Fibroblast of mammary gland (primary cell): ENCODE data around the gene ANKRD11.
A peak's percentile ranks its signal among the peaks of the same experiment; 100 is the strongest.

ENCODE experiments used
- DNase-seq: peaks from one replicate; pipeline ENCODE4 v3.0.0-alpha.2; 2010; ENCODE audit warnings: low read depth
- H3K4me3 ChIP-seq: 2 replicates; pipeline ENCODE4 v1.5.1; 2011; ENCODE audit warnings: low read depth, mild to moderate bottlenecking, low read length, moderate library complexity; ENCODE audit not compliant: control insufficient read depth
- TF ChIP-seq, protein P1 (sequence below): conservative IDR thresholded peaks from 2 replicates; pipeline ENCODE4 v1.5.1; 2011; ENCODE audit warnings: low read depth, low read length, inconsistent platforms; ENCODE audit not compliant: control insufficient read depth, insufficient read depth

The ANKRD11 gene

GRCh38 chr16:89519881-89520280, 29.5 kb upstream of the ANKRD11 start:
- TF ChIP-seq, protein P1, sequence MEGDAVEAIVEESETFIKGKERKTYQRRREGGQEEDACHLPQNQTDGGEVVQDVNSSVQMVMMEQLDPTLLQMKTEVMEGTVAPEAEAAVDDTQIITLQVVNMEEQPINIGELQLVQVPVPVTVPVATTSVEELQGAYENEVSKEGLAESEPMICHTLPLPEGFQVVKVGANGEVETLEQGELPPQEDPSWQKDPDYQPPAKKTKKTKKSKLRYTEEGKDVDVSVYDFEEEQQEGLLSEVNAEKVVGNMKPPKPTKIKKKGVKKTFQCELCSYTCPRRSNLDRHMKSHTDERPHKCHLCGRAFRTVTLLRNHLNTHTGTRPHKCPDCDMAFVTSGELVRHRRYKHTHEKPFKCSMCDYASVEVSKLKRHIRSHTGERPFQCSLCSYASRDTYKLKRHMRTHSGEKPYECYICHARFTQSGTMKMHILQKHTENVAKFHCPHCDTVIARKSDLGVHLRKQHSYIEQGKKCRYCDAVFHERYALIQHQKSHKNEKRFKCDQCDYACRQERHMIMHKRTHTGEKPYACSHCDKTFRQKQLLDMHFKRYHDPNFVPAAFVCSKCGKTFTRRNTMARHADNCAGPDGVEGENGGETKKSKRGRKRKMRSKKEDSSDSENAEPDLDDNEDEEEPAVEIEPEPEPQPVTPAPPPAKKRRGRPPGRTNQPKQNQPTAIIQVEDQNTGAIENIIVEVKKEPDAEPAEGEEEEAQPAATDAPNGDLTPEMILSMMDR: no peak
- no peak overlapping the region for H3K4me3 ChIP-seq

DNA sequence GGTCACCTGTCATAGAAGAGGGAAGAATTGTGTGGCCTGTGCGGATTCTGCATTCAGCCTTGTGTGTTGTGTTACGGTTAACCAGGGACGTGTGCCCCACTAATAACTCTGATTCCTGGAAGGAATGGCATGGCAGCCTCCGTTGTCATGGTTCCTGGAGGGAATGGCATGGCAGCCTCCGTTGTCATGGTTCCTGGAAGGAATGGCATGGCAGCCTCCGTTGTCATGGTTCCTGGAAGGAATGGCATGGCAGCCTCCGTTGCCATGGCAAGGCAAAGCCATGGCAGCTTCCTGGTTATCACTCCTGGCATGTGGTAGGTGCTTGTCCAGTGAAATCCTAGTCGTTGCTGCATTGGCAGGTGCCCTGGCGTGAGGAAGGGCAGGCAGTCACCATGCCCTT, 26.8 kb upstream of the ANKRD11 start:
- DNase-seq: no peak
- TF ChIP-seq, protein P1: no peak
- no peak overlapping the region for H3K4me3 ChIP-seq

More at GRCh38 chr16:89519881-89520280, 29.5 kb upstream of the ANKRD11 start:
- no peak for DNase-seq

GRCh38 chr16:89512453-89512852, 22.1 kb upstream of the ANKRD11 start:
- TF ChIP-seq, protein P1: no peak
- H3K4me3 ChIP-seq: no peak overlapping the region

GRCh38 chr16:89511374-89511773, 21.0 kb upstream of the ANKRD11 start:
- no peak for DNase-seq
- TF ChIP-seq, protein P1: no peak
- H3K4me3 ChIP-seq: no peak overlapping the region

More at GRCh38 chr16:89512453-89512852, 22.1 kb upstream of the ANKRD11 start:
- DNase-seq: no peak

- TF ChIP-seq, protein P1: no peak
- no peak for DNase-seq
- no peak overlapping the region for H3K4me3 ChIP-seq
Measured at GRCh38 chr16:89510526-89510925, 20.2 kb upstream of the ANKRD11 start.

DNA sequence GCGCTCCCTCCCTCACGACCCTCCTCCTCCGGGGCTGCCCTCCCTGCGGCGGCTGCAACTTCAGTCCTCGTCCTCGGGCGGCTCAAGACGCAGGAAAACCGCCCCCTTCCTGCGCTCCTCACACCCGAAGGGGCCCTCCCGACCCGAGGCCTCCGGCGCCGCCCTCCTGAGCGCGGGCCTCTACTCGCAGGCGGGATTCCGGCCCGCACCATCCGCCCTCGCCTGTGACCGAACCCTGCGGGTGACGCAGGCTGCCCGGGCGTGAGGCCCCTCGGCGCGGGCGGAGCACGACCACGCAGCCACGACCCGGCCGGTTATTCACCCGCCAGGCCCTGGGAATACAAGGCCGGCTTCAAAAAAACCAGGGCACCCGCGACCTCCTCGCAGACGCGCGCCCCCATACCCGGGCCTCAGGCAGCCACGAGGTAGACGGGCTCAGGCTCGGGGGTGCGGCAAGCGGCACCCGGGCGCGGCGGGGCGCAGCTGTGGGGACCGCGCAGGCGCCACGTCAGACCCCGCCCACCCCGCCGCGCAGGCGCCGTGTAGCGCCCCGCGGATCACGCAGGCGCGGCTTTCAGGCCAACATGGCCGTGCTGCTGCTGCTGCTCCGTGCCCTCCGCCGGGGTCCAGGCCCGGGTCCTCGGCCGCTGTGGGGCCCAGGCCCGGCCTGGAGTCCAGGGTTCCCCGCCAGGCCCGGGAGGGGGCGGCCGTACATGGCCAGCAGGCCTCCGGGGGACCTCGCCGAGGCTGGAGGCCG, 17.7 kb upstream of the ANKRD11 start, which contains the start of gene SPG7:
Gene SPG7, plus strand, starts transcription at position 570 of the 757 bp plus-strand sequence. Its CDS starts 15 bp downstream, at position 585.
- peak within 1 kb of the TSS; percentile 72 for H3K4me3 ChIP-seq
- DNase-seq: peak; percentile 79
- TF ChIP-seq, protein P1: no peak
